Right forelimb (tissue), 1 donor: ENCODE measurements around the gene SFT2D1.
"Not testable (repeated sequence)": the region's sequence is repeated elsewhere in the genome, so short reads cannot be mapped to it uniquely, and the experiment has no call there.

Source experiments
- DNase-seq: peaks from one replicate; pipeline ENCODE4 v3.0.0-alpha.2; 2018

Gene SFT2D1

DNA sequence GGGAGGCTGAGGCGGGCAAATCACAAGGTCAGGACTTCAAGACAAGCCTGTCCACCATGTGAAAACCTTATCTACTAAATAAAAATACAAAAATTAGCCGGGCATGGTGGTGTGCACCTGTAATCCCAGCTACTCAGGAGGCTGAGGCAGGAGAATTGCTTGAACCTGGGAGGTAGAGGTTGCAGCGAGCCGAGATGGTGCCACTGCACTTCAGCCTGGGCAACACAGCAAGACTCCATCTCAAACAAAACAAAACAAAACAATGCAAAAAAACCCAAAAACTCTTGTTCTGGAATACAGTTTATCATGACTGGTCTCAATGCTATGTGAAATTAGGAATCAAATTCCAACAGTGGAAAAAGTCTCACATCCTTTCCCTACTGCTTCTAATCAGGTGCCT is 20.1 kb upstream of the SFT2D1 start:
- not testable (repeated sequence) for DNase-seq

DNA sequence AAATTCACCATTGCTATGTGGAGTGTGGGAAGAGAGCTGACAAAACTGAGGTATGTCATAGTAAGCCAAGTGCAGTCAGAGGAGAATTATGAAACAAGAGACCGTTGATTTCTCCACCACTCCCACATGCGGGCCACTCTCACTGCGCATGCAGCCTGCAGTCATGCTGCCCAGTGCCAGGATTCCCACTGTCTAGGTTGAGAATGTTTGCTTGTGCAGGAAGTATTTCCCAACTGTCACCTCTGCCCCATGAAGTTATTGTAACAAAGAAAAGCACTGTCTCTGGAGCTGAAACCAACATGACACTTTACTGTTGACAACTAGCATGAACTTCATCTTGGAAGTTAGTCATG is 18.7 kb upstream of the SFT2D1 start:
- no peak for DNase-seq

DNA sequence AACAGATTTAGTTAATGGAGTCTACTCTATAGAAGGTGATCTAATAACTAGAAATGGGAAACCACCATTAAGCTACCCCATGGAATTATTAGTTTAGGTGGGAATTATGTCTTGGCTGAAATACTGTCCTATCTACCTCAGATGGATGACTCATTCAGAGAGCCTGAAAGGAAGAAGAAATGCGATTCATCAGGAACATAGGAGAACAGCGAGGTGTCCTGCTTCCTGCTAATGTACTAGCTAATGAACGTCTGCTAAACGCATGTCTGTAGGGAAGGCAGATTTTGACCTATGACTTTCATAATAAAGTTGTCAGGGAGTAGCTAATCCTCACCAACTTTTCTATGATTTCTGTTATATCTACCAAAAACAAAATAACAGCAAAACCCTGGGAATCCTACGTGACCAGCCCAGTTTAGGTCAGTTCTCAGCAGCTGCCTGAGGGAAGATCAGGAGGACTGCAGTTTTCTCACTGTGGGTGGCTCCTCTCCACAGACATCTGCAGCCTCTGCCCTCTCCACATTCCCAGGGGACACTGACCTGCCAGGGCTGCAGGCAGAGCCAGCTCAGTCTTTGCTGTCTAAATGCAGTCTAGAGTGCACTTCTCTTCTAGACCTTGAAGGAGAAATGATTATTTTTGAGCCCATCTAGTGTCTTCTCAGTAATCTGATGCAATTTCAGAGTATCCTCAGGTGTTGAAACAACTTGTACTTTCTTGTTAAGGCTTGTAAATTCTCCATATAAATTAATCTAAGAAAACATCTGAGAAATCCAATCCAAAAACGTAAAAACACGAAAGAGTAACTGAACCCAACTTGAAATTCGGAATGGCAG is 18.1 kb upstream of the SFT2D1 start:
- DNase-seq = no peak

DNA sequence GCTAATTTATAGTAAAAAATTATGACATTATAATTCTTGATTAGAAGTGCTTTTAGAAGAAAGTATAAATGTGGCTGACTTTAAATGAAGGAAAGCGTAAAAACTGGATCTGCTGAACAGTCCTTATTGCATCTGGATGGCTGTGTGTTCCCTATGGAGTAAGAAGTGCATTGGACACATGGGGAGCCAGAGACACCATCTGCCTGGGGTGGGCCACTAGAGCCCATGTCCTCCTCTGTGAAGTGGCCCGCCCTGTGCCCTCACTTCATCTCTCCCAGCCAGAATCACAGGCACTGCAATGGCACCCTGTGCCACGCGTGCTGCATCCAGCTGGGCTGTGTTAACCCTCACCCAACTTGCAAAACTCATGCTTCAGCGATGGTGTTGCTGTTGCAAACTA is 13.2 kb upstream of the SFT2D1 start:
- DNase-seq = no peak

DNA sequence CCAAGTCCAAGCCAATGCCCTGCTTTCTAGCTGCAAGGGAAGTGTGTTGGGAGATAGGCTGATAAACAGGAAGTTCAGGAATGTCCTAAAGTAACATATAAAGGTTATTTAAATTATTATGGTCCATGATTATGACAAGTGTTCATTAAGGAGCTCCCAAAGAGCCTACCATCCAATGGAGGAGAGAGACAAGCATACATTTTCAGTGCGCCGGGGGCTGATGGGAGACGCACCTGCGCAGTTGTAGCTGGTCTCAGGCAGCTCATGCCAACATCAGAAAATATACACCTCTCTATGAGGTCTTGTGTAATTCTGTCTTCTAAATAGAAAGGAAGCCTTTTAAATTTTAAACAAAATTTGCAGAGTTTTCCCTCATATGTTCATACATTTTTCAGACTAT is 12.6 kb upstream of the SFT2D1 start:
- no peak for DNase-seq

DNA sequence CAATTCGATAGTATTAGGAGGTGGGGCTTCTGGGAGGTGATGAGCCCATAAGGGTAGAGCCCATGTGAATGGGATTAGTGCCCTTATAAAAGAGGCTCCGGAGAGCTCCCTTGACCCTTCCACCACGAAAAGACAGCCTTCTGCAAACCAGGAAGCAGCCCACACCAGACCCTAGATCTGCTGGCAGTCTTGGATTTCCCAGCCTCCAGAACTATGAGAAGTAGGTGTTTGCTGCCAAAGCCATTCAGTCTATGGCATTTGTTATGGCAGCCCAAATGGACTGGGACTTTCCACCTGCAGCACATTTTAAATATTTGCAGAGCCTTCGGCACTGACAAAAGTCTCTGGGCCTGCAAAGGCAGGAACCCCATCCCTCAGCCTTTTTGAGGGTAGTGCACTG is 11.8 kb upstream of the SFT2D1 start:
- no peak for DNase-seq

DNA sequence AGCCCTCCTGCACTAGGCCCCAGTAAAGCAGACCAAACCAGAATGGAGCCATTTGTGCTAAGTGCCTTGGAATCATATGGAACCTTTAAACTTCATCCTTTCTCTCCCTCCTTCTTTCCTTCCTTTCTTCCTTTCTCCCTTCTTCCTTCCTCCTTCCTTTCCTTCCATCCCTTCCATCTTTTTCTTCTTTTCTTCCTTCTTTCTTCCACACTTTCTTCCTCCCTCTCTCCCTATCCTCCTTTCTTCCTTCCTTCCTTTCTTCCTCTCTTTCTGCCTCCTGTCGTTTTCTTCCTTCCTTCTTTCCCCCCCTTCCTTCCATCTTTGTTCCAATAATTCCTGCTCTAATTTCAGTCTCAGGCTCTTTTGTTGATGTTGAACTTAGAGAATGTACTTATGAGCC is 11.2 kb upstream of the SFT2D1 start:
- no peak for DNase-seq

DNA sequence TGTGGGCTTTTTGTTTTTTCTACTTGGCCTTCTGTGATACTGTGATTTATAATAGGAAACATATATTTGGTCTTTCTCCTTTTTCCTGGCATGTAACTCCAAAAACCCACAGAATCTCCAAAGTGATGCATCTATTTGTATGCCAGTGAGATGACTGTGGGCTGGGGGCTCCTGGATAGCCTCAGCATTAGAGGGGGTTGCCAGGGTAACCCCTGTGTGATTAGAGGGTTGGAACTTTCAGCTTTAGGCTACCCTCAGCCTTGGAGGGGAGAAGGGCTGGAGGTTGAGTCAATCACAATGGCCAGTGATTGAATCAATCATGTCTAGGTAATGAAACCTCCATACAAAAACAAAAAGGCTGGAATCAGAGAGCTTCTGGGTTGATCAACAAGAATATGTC is 10.6 kb upstream of the SFT2D1 start:
- no peak for DNase-seq

DNA sequence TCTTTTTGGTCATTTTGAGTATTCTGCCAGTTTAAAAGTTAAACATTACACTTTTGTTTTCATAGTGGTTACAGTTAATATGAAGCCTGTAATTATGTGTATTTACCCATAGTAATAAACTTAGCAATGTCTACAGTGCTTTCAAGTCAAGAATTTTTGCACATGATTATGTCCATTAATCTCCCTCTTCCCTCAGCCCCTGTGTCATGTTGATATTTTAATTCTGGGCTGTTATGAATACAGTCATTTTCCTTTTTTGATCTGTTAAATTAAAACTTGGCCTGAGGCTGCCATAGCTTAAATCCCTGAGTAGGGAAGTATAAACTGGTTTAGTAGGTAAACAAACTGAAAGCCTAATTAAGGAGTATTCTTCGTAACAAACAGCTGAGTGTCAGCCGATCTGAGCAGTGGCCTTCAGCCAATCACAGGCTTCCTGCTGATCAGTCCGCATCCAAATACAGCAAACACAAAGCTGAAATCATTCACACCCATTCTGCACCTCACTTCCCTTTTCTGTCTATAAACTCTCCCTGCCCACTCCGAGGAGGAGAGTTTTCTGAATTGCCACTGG is 9.5 kb upstream of the SFT2D1 start:
- no peak for DNase-seq

DNA sequence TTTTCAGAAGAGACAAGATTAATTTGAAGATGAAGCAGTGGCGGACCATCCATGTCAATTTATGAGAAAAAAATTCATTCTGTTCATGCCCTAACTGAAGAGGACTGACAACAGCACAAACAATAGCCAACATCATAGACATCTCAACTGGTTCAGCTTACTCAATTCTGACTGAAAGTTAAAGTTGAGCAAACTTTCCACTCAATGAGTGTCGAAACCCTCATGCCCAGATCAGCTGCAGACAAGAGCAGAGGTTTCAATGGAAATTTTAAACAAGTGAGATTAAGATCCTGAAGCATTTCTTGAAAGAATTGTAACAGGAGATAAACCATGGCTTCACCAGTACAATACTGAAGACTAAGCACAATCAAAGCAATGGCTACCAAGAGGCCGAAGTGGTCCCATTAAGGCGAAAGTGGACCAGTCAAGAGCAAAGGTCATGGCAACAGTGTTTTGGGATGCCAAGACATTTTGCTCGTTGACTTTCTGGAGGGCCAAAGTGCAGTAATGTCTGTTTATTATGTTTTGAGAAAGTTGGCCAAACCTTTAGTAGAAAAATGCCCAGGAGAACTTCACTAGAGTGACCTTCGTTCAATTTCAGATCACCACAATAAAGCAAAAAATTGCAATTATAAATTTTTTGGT is 6.1 kb upstream of the SFT2D1 start:
- no peak for DNase-seq

DNA sequence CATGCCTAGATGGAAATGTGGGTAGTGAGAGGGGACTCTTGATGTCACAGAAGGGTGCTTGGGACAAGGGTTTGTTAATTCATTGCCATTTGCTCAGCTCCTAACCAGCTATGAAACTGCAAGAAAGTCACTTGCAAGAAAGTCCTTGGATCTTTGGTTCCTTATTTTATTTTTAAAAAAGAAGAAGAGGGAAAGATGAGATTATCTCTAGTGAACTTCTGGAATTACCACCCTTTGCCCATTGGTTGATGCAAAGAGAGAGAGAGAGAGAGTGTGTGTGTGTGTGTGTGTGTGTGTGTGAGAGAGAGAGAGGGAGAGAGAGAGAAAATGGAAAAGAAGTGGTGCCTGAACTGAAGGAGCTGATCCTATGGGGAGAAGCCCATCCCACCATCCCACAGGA is 4.6 kb upstream of the SFT2D1 start:
- no peak for DNase-seq

DNA sequence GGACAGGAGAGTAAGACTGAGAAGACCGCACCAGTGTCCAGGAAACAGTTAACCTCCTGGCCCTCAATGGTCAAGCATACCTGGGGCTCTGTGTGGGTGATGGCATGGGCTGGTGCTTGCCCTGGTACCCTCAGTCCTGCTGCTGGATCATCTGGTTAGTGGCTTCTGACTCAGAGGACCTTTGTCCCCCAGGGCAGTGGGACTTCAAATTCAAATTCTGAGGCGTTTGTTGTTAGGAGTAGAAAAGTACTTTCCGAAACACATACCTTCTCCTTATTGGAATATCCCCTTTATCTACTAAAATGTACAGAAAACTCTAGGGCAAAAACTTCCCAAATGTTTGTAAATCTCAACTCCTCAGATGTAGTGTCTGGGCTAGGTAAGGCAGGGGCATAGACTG is 4.1 kb upstream of the SFT2D1 start:
- no peak for DNase-seq

DNA sequence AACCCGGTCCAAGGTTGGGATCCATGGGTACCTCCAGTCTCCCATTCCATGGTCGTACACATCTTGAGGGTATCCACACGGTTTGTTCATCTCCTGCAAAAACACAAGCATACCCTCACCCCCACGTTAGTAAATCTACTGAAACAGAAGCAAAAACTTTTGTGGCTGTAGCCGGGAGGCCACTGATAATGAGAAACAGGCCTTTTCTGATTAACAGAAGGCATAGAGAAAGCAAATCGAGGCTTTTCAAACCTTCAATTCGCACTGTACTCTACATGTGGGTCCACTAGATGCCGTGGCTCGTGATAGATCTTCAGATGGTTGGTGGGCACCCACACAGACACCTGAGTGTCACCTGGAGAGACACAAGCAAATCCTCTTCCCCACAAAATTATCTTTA is 3.3 kb upstream of the SFT2D1 start:
- DNase-seq = not testable (repeated sequence)

DNA sequence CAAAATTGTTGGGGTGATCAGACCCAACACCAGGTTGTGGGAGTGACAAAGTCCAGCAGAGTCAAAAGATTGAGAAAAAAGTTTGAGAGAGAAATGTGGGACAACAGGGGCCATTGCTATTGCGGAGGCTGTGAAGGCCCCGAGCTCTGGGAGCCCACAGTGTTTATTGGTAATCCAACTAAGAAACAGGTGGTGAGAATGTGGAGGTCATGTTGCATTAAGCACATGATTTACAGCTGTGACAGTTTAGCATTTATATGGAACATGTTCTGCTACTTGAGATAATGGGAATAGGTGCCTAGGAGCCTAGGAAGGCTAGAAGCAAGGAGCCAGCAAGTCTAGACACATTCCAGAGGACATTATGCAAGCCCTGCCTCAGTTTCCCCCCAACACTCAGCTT is 2.6 kb upstream of the SFT2D1 start:
- not testable (repeated sequence) for DNase-seq

DNA sequence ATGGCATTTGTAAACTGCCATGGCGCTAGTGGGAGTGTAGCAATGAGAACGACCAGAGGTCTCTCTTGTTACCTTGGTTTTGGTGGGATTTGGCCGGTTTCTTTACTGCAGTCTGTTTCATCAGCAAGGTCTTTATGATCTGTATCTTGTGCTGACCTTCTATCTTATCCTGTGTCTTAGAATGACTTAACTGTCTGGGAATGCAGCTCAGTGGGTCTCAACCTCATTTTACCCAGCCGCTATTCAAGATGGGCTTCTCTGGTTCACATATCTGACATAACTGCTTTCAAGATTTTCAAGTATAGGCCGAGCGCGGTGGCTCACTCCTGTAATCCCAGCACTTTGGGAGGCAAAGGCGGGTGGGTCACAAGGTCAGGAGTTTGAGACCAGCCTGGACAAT is 1.9 kb upstream of the SFT2D1 start:
- DNase-seq = no peak

DNA sequence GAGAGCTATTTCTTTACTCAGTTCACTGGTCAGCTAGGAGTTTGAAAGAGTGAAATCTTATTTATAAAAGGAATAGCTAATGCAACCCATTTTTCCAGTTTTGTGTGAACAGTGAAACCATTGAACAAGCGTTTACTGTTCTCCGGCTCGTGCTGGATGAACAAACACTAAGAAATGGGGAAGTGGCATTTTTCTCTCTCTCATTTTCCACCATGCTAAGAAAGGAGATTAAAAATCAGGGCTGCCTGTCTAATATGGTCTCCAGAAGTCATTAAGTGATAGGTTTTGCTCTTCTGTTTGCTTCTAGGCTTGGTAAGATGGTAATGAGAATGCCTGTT is 774 bp upstream of the SFT2D1 start:
- no peak for DNase-seq

DNA sequence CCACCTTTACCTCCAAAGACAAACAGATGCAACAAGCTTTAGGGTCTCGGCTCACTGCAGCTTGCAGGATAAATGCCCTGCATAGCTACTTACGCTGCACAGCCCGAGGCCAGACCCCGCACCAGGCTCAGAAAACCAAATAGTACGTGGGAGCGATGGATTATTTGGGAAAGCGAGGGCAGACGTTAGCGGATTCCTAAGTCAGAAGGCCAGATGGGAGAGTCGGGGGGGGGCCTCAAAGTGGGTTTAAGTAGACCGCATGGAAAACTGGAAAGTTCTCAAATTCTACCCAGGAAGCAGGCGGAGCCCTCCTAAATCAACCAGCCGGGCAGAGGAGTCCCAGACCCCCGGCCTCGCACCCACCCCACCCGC is 382 bp downstream of the SFT2D1 start:
- no peak for DNase-seq

DNA sequence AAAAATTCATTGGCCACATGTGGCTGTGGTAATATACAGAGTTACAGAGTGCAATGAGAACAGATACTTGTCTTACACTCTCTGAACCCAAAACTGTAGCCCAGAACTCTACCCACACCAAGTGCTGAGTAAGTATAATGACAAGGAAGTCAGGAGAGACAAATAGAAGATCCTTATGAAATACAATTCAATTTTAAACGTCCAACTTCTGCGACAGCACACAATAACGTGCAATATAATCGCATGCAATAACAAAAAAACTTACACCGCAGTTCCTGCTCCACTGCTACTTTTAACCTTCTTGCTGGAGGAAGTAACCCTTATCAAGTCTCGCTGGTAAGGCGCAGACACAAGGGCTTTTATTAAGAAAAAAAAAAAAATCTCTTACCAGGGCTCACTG is 881 bp downstream of the SFT2D1 start:
- DNase-seq = no peak

DNA sequence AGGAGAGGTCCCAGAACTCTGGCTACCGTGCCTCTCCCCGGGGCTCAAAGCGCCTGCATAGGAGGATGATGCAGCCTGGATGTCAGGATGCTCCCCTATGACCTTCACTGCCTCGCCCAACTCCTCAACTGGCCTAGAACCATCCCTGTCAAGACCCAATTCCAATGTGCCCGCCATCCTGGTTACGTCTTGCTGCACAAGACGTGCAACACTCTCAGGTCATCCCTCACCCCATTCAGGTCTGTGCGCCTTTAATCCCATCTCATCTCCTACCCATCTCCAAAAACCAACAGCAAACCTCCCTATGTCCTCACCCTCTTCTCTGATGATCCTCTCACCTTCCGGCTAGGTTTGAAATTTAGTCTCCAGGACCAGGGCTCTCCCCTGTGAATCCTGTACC is 3.5 kb downstream of the SFT2D1 start:
- DNase-seq = no peak

DNA sequence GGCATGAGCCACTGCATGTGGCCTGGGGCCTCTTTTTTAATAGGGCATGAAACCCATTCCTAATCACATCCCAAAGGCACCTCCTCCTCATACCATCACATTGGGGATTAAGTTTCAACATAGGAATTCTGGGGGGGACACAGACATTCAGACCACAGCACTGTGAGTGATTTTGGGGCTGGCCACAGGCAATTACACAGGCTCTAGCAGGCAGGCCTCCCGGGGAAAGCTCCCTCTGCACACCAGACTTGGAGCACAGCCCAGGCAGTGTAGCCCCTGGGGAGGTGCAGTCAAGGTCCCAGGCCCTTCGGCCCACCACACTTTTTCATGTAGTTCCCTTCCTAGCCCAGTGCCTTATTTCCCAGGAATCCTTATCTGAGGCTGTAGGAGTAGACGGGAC is 5.5 kb downstream of the SFT2D1 start:
- no peak for DNase-seq

DNA sequence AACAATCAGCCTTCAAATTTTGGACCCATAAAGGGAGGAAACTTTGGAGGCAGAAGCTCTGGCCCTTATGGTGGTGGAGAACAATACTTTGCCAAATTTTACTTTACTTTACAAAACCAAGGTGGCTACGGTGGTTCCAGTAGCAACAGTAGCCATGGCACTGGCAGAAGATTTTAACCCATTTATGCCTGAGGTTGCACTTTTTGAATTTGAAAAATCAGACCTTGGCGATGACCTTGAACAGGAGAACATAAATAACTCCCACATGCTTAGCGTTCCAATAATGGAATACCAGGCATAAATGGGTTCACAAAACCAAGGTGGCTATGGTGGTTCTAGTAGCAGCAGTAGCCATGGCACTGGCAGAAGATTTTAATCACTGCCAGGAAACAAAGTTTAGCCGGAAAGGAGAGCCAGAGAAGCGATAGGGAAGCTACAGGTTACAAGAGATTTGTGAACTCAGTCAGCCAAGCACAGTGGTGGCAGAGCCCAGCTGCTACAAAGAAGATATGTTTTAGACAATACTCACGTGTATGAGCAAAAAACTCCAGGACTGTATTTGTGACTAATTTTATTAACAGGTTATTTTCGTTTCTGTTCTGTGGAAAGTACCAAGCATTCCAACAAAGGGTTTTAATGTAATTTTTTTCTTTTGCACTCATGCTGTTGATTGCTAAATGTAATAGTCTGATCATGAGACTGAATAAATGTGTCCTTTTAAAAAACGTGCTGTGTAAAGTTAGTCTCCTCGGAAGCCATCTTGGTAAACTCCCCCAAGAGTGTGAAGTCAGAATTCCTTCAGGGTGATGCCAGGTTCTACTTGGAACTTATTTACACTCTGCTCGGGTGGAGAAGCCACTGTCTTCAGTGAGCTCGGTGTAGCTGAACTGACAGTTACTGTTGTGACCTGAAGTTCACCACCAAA is 6.7 kb downstream of the SFT2D1 start:
- no peak for DNase-seq

DNA sequence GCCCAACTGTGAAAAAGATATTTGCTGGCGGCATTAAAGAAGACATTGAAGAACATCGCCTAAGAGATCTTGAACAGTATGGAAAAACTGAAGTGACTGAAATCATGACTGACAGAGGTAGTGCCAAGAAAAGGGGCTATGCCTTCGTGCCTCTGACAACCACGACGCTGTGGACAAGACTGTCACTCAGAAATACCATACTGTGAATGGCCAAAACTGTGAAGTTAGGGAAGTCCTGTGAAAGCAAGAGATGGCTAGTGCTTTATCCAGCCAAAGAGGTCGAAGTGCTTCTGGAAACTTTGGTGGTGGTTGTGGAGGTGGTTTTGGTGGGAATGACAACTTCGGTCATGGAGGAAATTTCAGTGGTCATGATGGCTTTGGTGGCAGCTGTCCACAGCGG is 7.5 kb downstream of the SFT2D1 start:
- no peak for DNase-seq

DNA sequence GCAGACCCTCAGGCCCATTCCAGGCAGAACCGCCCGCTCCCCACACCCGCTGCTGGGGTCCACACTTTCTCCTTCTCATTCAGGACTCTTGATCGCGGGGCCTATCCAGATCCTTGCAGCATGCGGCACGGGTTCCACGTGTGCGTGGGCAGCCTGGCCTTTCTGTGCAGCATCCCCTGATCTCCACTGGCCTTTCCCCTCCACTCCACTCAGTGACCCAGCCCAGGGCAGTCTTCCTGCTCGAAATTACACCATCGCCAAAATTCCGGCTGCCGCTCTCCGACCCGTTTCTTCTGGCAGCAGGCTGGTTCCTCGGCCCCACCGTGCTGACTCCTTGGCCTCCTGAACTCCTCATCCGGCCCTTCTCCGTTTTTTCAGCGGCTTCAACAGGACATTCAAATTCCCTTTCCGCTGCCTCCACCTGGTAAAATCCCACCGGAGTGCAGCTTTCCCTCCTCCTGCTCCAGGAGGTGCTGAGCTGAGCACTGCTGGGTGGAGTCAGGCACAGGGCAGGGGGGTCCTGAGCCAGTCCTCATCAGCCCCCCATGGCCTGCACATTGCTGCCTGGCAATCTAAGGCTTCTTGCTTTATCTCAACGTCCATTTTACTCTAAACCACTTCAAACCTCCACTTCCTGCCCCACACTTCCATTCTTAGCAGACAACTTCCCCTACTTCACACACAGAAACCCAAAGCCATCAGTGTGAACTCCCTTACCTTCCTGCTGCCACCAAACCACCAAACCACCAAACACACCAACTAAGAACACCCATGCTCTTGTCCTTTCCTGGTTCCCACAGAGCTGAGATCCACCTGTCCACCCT is 9.0 kb downstream of the SFT2D1 start:
- no peak for DNase-seq
